ENCODE measurements around the gene HLA-DQB2.

- TF ChIP-seq CTCF (IDR thresholded peaks at IDR 0.05; ENCODE audit: low read depth, low read length) (no peak), EZH2phosphoT487 (IDR thresholded peaks at IDR 0.05; ENCODE audit: low read depth) (no peak)
These were observed 43.8 kb upstream of the HLA-DQB2 start for GRCh38 chr6:32807020-32807580.

Data from OCI-LY3 (cell line).